WERI-Rb-1 (cell line): Measurements from ENCODE around the gene USP54.

ENCODE experiments used
- DNase-seq: peaks from one replicate; pipeline ENCODE4 v3.0.0-alpha.2; 2020
- H3K27ac ChIP-seq: fragments of 250-450 bp; sonication (Bioruptor Pico); 2 replicates; pipeline ENCODE4 v1.5.1; 2020; ENCODE audit warnings: mild to moderate bottlenecking, moderate library complexity
- H3K27me3 ChIP-seq: fragments of 250-450 bp; sonication (Bioruptor Pico); 2 replicates; pipeline ENCODE4 v1.5.1; 2021; ENCODE audit warnings: mild to moderate bottlenecking, low read depth, moderate library complexity; ENCODE audit not compliant: insufficient read depth, severe bottlenecking
- H3K36me3 ChIP-seq: fragments of 250-450 bp; sonication (Bioruptor Pico); 2 replicates; pipeline ENCODE4 v1.5.1; 2020; ENCODE audit warnings: mild to moderate bottlenecking, moderate library complexity
- H3K4me3 ChIP-seq: 2 replicates; pipeline ENCODE4 v1.5.1; 2011; ENCODE audit warnings: low read depth, mild to moderate bottlenecking, control low read depth, low read length
- H3K9me3 ChIP-seq: fragments of 250-450 bp; sonication (Bioruptor Pico); 2 replicates; pipeline ENCODE4 v1.5.1; 2021; ENCODE audit warnings: mild to moderate bottlenecking, moderate library complexity; ENCODE audit not compliant: severe bottlenecking
- TF ChIP-seq, protein P1 (sequence below): IDR thresholded peaks from 2 replicates; pipeline ENCODE4 v1.5.1; 2011; ENCODE audit warnings: low read depth, mild to moderate bottlenecking, control low read depth, inconsistent platforms, low read length

Gene USP54

DNA sequence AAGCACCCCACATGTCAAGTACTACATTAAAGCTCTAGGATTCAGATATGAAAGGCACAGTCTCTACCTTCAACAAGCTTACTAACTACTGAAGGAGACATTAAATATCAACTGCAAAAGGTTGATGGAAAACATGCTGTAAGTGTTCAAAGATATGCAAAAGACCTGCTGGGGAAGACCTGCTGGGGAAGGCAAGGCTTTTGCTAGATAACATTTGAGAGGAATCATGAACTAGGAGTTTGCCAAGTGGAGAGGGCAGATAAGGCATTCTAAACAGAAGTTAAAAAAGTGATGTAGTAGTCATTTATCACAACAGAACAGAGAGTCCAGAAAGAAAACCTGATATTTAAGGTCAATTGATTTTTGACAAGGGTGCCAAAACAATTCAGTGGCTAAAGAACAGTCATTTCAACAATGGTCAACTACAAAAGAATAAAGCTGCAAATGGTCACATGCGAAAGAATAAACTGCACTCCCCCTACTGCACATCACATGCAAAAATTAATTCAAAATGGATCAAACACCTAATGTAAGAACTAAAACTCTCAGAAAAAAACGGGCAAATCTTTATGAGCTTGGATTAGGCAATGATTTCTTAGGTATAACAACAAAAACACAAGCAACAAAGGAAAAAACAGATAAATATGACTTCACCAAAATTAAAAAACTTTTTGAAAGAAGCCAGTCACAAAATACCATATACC lies 134.8 kb downstream of the USP54 start:
- H3K4me3 ChIP-seq, result no peak overlapping the region
- no peaks in the 10 kb centered on the region for H3K27me3 ChIP-seq
- no peak for DNase-seq
- peaks cover 11% of the 10 kb centered on the region for H3K36me3 ChIP-seq
- H3K27ac ChIP-seq, result no peak overlapping the region
- TF ChIP-seq, protein P1, sequence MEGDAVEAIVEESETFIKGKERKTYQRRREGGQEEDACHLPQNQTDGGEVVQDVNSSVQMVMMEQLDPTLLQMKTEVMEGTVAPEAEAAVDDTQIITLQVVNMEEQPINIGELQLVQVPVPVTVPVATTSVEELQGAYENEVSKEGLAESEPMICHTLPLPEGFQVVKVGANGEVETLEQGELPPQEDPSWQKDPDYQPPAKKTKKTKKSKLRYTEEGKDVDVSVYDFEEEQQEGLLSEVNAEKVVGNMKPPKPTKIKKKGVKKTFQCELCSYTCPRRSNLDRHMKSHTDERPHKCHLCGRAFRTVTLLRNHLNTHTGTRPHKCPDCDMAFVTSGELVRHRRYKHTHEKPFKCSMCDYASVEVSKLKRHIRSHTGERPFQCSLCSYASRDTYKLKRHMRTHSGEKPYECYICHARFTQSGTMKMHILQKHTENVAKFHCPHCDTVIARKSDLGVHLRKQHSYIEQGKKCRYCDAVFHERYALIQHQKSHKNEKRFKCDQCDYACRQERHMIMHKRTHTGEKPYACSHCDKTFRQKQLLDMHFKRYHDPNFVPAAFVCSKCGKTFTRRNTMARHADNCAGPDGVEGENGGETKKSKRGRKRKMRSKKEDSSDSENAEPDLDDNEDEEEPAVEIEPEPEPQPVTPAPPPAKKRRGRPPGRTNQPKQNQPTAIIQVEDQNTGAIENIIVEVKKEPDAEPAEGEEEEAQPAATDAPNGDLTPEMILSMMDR, result no peak
- no peaks in the 10 kb centered on the region for H3K9me3 ChIP-seq

DNA sequence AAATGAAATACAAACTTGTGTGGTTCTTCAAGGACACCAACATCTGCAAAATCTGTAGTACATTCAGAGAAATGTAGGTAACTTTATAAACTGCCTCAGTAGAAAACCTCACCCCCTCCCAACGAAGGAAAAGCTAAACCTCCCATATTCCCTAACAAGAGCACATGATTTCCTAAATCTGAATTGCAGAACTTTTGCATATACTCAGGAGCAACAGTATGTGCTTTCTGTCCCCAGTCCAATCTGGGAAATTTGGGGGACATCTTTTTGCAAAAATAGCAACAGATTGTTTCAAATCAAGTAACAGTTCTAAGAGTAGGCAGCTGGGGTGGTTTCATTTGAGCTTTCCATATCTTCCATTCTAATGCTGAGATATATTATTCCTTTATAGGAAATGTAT lies 142.0 kb downstream of the USP54 start:
- Histone ChIP-seq H3K27me3 (no peaks in the 10 kb centered on the region), H3K27ac (no peak overlapping the region), H3K9me3 (no peaks in the 10 kb centered on the region), H3K4me3 (no peak overlapping the region), H3K36me3 (peaks cover 8% of the 10 kb centered on the region)
- no peak for DNase-seq
- TF ChIP-seq, protein P1, result no peak

DNA sequence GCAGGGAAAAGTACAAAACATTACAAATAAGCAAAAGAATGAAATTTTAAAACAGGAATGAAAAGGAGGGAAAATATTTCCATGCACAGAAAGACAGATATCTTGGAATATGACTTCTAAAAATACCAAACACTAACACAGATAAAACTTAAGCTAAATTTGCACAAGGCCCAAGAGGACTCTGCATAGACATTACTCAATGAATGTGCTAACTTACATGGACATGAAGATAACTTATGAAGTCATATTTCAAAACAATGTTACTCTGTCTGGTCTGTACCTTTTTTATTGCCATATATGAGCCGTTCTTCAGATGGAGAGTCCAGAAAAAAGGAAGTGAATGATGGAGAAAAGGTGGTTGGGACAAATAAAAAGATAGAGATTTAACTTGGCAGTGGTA lies 142.8 kb downstream of the USP54 start:
- Histone ChIP-seq H3K9me3 (no peaks in the 10 kb centered on the region), H3K36me3 (peaks cover 8% of the 10 kb centered on the region), H3K4me3 (no peak overlapping the region), H3K27me3 (no peaks in the 10 kb centered on the region), H3K27ac (no peak overlapping the region)
- TF ChIP-seq, protein P1, result no peak
- no peak for DNase-seq
